ENCODE measurements around the gene NCAPH2. TPM values are rescaled to one million over a fixed set of nuclear protein-coding genes. Genes with fewer than 3 reads are reported as not detected.

The NCAPH2 gene
- total RNA-seq, 1 donor from 2014 or later, result 45.7 TPM

DNA sequence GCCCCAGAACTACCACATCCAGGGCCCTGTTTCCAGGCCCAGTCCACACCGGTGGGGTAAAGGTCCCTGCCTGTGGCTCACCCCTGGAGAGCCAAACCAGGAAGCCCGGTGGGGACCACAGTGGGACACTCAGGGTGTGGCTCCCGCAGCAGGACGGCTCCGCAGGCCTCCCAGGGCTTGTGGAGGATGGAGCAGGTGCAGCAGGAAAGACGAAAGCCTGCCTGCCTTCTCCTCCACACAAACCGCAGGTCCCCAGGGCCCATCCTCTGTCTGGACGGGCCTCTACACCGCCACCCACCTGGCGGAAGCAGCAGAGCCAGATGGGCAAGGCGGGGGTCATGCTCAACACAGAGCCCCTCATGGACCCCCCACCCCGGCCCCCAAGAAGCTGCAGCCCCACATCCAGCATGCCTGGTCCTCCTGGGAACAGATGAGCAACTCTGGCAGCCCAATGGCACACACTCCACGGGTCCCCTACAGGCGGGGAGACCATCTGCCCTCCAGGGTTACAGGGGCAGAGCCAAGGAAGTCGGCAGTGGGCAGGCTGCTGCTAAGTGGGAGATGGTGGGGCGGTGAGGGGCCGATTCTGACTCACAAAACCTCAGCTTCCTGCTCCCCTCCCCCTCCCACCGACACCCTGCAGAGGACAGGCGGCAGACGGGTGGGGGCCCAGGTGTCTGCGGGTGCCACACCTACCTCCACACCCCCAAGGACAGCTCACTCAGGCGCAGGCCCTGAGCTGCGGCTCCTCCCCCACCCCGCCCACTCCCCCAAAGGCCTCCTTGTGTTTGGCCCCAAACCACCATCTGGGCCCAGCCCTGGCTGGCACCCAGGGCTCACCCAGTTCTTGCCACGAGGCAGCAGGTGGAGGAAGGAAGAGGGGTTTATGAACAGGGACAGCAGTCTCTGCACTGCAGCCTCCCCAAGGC lies 38.4 kb upstream of the NCAPH2 start:
- Histone ChIP-seq H3K27me3 (no peaks in the 10 kb centered on the region), H3K4me3 (no peak overlapping the region), H3K27ac (no peak overlapping the region), H3K9me3 (no peaks in the 10 kb centered on the region), H3K36me3 (peaks cover 0 to 35% of the 10 kb centered on the region in 2 donors), H3K4me1 (peaks cover 65% of the 10 kb centered on the region)
- TF ChIP-seq CTCF (IDR thresholded peaks at IDR 0.05) (no peak), POLR2A (IDR thresholded peaks at IDR 0.05) (no peak), POLR2AphosphoS5 (IDR thresholded peaks at IDR 0.05; ENCODE audit: insufficient read depth in 1 of 2, low read depth in 1 of 2) (no peak)
- intact Hi-C loops (cut with DNase I), result no loop called here
- no peak for DNase-seq (ENCODE audit: extremely low spot score in 2 of 2)

DNA sequence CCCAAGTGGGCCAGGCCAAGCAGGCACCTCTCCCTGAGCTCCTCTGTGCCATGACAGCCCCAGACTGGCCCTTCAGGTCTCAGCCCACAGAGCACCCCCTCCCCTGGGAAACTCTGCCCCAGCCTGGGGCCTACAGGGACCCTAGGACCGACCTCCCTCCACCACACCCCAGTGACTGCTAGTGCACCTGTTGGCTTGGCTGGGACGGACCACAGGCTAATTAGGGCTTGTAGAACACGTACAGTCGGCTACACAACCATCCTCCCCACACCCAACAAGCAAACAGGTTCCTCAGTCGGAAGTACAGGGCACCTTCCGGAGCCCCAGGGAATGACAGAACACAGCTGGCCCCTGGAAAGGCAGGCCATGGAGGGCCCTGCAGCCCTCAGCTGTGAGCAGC lies 37.5 kb upstream of the NCAPH2 start:
- intact Hi-C loops (cut with DNase I), result no loop called here
- H3K36me3 ChIP-seq, result peaks cover 0 to 27% of the 10 kb centered on the region in 2 donors
- H3K4me3 ChIP-seq, result no peak overlapping the region
- peaks cover 69% of the 10 kb centered on the region for H3K4me1 ChIP-seq
- no peaks in the 10 kb centered on the region for H3K9me3 ChIP-seq
- TF ChIP-seq POLR2AphosphoS5 (IDR thresholded peaks at IDR 0.05; ENCODE audit: insufficient read depth in 1 of 2, low read depth in 1 of 2) (no peak), POLR2A (IDR thresholded peaks at IDR 0.05) (no peak), CTCF (IDR thresholded peaks at IDR 0.05) (no peak)
- DNase-seq (ENCODE audit: extremely low spot score in 2 of 2), result no peak
- H3K27ac ChIP-seq, result peak overlapping the region; percentile 48
- no peaks in the 10 kb centered on the region for H3K27me3 ChIP-seq

GRCh38 chr22:50471197-50471847 lies 36.7 kb upstream of the NCAPH2 start:
- Histone ChIP-seq H3K36me3 (peaks cover 0 to 18% of the 10 kb centered on the region in 2 donors), H3K27me3 (no peaks in the 10 kb centered on the region), H3K4me3 (no peak overlapping the region), H3K9me3 (no peaks in the 10 kb centered on the region), H3K4me1 (peaks cover 73% of the 10 kb centered on the region), H3K27ac (no peak overlapping the region)
- TF ChIP-seq CTCF (IDR thresholded peaks at IDR 0.05), result no peak
- TF ChIP-seq POLR2A (IDR thresholded peaks at IDR 0.05), result no peak
- TF ChIP-seq POLR2AphosphoS5 (IDR thresholded peaks at IDR 0.05; ENCODE audit: insufficient read depth in 1 of 2, low read depth in 1 of 2), result no peak
- no peak for DNase-seq (ENCODE audit: extremely low spot score in 2 of 2)
- intact Hi-C loops (cut with DNase I), result no loop called here

GRCh38 chr22:50471962-50472361 lies 36.1 kb upstream of the NCAPH2 start:
- intact Hi-C loops (cut with DNase I), result no loop called here
- TF ChIP-seq POLR2AphosphoS5 (IDR thresholded peaks at IDR 0.05; ENCODE audit: insufficient read depth in 1 of 2, low read depth in 1 of 2), result no peak
- TF ChIP-seq CTCF (IDR thresholded peaks at IDR 0.05), result no peak
- TF ChIP-seq POLR2A (IDR thresholded peaks at IDR 0.05), result no peak
- peaks cover 0 to 12% of the 10 kb centered on the region in 2 donors for H3K36me3 ChIP-seq
- H3K4me3 ChIP-seq, result no peak overlapping the region
- no peaks in the 10 kb centered on the region for H3K9me3 ChIP-seq
- H3K27ac ChIP-seq, result no peak overlapping the region
- peaks cover 73% of the 10 kb centered on the region for H3K4me1 ChIP-seq
- no peak for DNase-seq (ENCODE audit: extremely low spot score in 2 of 2)
- no peaks in the 10 kb centered on the region for H3K27me3 ChIP-seq
